ENCODE data around the gene DHRS7B.

DNA sequence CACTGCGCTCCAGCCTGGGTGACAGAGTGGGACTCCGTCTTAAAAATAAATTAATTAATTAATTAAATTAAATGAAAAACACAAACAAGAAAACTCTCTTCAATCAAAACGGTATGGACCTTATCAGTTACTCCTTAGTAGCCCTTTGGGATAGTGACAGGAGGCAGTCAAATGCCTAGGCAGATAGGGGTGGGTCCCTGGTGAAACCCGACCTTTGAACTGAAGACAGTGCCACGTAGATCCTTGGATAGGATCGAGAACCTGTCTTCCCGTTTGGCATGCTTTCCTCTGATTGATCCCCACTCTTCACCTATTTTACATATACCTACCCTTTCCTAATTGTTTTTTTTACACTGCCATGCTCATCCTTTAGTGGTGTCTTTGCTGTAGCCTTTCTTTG is 22.2 kb upstream of the DHRS7B start:
- TF ChIP-seq, protein P1, sequence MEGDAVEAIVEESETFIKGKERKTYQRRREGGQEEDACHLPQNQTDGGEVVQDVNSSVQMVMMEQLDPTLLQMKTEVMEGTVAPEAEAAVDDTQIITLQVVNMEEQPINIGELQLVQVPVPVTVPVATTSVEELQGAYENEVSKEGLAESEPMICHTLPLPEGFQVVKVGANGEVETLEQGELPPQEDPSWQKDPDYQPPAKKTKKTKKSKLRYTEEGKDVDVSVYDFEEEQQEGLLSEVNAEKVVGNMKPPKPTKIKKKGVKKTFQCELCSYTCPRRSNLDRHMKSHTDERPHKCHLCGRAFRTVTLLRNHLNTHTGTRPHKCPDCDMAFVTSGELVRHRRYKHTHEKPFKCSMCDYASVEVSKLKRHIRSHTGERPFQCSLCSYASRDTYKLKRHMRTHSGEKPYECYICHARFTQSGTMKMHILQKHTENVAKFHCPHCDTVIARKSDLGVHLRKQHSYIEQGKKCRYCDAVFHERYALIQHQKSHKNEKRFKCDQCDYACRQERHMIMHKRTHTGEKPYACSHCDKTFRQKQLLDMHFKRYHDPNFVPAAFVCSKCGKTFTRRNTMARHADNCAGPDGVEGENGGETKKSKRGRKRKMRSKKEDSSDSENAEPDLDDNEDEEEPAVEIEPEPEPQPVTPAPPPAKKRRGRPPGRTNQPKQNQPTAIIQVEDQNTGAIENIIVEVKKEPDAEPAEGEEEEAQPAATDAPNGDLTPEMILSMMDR (optimal IDR thresholded peaks at IDR 0.05 in 1 of 3, IDR thresholded peaks at IDR 0.05 in 1 of 3, conservative IDR thresholded peaks at IDR 0.05 in 1 of 3; ENCODE audit: extremely low read depth in 1 of 3, insufficient read depth in 2 of 3, low read length in 3 of 3) = no peak
- no peak for TF ChIP-seq EZH2 (IDR thresholded peaks at IDR 0.05; ENCODE audit: low read length)
